ENCODE data around the gene CACNA1S. TPM values are rescaled to one million over a fixed set of nuclear protein-coding genes. Genes with fewer than 3 reads are reported as not detected.

CACNA1S gene
- total RNA-seq, 4 donors from 2014 or later = not detected

DNA sequence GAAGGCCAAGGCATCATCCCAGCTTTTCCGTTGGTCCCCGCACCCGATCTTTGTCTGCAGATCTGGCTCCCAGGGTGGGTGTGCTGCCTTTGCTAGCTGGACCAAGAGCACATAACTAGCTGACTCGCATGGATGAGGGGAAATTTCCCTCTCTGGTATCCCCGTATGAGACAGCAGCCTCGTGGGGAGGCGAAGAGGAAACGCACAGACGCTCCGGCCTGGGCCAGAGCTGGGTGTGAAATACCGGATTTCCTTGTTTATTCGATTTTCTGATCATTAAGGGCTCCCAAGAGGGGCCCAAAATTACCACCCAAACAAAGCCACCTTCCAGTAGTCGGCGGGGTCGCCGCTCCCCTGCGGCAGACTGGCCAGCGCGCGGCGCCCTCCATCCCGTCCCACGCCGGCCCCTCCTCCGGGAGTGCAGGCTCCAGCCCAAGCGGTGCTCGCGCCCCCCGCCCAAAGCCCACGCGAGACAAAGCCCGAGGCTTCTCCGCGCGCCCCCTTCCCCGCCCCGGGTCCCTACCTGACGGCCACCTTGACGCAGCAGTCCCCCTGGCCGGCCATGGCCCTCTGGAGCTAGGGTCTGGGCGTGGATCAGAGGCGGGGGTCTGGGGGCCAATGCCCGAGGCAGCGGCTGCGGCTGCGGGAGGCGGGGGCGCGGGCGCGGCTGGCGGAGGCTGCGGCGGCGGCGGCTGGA, 89.3 kb downstream of the CACNA1S start:
- TF ChIP-seq, protein P1, sequence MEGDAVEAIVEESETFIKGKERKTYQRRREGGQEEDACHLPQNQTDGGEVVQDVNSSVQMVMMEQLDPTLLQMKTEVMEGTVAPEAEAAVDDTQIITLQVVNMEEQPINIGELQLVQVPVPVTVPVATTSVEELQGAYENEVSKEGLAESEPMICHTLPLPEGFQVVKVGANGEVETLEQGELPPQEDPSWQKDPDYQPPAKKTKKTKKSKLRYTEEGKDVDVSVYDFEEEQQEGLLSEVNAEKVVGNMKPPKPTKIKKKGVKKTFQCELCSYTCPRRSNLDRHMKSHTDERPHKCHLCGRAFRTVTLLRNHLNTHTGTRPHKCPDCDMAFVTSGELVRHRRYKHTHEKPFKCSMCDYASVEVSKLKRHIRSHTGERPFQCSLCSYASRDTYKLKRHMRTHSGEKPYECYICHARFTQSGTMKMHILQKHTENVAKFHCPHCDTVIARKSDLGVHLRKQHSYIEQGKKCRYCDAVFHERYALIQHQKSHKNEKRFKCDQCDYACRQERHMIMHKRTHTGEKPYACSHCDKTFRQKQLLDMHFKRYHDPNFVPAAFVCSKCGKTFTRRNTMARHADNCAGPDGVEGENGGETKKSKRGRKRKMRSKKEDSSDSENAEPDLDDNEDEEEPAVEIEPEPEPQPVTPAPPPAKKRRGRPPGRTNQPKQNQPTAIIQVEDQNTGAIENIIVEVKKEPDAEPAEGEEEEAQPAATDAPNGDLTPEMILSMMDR (IDR thresholded peaks at IDR 0.05; ENCODE audit: low read depth) = no peak

DNA sequence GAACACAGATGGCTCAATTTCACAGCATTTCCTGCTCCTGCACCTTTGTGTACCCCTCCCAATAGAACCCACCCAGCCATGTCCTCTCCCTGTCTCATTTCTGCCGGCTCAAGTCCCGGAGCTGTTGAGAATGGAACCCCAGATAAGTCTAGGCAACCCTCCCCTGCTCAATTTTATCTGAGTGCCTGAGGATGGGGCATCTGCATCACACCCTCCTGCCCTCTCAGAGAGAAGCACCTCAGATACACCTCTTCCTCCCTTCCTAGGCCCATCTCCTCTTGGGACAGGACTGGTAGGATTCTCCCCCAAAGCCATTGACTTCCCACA, 89.8 kb downstream of the CACNA1S start:
- TF ChIP-seq, protein P1 (IDR thresholded peaks at IDR 0.05; ENCODE audit: low read depth) = no peak

DNA sequence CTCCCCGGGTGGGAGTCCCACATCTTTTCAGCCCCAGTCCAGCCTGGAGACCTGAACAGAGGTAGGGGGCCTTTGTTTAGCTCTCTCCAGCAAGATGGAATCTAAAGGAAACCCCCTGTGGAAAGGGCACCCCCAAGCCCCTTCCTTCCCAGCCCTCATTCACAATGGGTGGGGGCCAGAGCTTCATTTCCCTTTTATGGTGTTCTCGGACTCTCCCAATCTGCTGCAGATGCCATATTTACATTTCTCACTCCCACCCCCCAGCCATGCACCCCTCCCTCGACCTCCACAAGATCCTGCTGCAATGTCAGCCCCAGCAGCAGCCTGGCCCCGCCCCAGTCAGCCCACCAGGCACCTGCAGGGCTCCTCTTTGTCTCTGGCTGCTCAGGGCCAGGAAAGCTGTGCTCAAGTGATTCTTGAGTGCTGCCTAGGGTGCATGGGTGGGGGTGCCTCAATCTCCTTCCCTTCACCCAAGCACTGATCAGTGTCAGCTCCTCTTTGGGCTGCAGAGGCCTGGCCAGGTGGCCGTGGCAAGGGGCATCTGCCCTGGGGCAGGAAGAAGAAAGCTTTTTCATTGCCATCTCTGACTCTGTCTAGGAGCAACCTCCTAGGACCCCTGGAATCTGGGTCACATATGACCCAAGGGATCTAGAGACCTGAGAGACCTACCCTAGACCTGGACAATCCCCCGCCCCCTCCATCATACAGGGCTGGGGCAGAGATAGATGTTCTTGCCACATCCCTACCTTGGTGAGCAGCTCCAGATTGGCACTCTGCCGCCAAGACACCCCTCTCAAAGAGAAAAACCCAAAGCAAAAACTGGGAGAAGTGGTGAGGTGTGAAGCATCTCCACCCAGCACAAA, 90.4 kb downstream of the CACNA1S start:
- TF ChIP-seq, protein P1 (IDR thresholded peaks at IDR 0.05; ENCODE audit: low read depth) = no peak

DNA sequence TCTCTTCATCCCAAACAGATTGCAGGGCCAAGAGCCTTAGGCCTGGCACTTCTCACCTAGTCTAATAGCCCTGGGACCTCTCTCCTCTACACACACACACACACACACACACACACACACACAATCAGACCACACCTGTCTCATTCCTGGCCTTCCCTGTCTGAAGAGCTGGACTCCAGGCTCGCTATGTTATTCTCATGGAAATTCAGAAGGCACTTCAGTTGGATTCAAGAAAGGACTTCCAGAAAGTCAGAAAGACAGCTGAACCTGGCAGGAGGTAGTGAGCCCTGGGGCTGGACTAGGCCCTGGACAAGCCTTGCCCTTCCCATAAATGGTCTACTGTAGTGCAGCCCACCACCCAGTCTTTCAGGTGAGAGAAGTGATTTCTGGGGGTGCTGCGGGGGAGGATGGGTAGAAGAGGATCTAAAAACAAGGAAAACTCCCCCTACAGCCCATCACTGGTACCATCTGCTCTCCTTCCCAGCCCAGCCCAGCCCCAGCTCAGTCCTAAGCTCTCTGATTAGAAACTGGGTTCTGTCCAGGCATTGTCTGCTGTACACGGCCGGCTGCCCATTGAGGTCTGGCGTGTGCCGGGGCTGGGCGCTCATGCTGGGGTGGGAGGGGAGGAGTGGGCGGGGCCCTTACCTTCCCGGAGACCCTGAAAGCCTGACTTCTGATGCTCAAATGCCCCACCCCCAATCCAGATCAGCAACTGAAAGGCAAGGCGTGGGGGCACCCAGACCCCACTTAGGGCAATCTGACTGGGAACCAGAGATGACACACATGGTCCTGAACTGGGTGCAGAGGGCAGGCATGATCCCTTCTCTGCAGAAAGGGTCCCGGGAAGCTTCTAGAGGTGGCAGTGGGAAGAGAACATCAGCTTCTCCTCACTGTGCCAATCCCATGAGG, 91.3 kb downstream of the CACNA1S start:
- TF ChIP-seq, protein P1 (IDR thresholded peaks at IDR 0.05; ENCODE audit: low read depth) = no peak

DNA sequence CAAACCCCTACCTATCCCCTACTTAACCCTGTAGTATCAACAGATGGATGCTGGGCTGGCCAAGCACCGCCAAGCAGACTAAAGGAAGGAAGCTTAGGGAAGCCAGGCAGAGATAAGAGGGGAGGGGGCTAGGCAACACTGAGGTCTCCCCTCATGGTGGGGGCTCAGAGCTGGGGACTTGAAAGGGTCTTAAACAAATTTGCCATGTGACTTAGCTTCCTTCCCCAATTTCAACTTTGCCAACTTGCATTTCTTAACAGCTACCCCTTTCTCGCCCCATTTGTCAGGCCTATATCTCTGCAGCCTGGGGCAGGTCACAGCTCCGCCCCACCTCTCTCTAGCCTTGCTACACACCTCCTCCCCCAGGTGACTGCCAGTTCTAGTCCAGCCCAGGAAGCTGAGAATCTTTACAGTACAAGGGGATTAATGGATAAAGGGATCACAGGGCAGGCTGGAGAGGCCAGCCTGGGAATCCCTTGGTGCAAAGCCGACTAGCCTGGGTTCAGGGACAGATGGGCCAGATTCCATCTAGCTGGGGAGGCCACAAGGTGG, 92.1 kb downstream of the CACNA1S start:
- TF ChIP-seq, protein P1 (IDR thresholded peaks at IDR 0.05; ENCODE audit: low read depth) = no peak

DNA sequence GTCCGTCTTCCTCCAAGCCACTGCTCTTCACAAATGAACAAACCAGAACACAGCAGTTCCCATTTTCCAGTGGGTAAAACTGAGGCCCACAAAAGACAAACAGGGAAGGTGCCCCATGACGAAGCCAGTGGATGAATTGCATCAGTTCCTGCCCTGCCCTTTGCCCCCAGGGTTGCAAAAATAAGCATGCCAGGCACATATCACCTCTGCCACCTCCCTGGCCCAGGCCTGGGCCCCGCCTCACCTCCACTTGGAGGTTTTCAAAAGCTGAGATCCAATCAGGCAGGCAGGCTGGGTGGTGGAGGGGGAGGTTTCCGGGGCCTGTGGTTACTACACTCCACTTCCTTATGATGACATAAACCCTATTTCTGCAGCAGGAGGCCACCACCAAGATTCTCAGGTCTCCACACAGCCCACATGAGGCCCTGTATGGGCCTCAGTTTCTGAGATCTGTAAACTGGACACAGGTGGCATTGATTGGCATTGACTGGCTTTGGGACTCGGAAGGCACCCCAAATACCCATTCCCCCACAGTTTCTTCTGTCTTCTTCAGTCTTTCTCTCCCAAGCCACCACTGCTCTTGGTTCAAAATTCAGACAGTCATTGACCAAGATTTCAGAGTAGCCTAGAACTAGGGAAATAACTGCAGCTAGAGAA, 92.8 kb downstream of the CACNA1S start:
- TF ChIP-seq, protein P1 (IDR thresholded peaks at IDR 0.05; ENCODE audit: low read depth) = no peak
